ENCODE results near the gene RGMA. TPM values are rescaled to one million over a fixed set of nuclear protein-coding genes. Genes with fewer than 3 reads are reported as not detected.

The RGMA gene
- total RNA-seq, 1 experiment from 2014 or later, result 41.4 TPM

DNA sequence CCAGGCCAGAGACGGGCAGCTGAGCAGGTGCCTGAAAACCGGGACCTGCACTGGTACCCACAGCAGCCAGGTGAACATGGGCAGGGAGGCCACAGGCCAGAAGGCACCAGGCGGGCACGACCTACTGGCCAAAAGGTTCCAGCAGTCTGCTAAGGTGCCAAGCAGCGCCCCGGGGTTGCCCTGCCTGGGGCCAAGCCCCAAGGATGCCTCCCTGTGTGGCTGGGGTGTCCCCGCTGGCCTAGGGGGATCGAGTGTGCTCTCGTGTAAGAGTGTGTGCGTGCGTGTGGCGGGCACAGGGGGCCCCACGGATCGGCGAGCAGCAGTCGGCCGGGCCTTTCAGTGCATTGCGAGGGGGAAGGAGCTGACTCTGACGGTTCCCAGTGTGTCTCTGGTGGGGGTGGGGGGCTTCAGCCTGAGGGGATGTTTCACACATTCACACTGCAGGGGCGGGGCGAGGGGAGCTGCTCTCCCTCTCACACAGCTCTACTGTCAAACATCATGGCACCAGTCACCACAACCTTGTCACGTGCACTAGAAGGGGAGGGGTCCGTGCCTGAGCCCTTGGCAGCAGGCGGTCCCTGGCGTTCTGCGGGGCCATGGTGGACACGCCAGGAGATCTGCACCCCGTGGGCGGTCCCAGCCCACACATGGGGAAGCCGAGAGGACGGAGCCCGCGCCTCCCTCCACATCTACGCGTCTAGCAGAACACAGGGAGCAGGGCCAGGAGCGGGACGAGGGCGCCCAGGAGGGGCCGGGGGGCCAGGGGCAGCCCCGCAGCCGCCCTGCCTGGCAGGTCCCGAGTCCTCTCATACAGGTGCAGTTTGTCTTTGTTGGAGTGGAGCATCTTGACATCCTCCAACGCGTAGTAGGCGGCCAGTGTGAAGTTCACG lies 44.5 kb downstream of the RGMA start:
- H2BK20ac ChIP-seq (ENCODE audit: low read depth, low read length, poor library complexity, severe bottlenecking), result no peak overlapping the region
- TF ChIP-seq, protein P1, sequence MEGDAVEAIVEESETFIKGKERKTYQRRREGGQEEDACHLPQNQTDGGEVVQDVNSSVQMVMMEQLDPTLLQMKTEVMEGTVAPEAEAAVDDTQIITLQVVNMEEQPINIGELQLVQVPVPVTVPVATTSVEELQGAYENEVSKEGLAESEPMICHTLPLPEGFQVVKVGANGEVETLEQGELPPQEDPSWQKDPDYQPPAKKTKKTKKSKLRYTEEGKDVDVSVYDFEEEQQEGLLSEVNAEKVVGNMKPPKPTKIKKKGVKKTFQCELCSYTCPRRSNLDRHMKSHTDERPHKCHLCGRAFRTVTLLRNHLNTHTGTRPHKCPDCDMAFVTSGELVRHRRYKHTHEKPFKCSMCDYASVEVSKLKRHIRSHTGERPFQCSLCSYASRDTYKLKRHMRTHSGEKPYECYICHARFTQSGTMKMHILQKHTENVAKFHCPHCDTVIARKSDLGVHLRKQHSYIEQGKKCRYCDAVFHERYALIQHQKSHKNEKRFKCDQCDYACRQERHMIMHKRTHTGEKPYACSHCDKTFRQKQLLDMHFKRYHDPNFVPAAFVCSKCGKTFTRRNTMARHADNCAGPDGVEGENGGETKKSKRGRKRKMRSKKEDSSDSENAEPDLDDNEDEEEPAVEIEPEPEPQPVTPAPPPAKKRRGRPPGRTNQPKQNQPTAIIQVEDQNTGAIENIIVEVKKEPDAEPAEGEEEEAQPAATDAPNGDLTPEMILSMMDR (conservative IDR thresholded peaks at IDR 0.05), result no peak
- Mint-ChIP-seq H3K27me3 (ENCODE audit: low read depth) (no peaks in the 10 kb centered on the region), H3K4me1 (peaks cover 8 to 12% of the 10 kb centered on the region in 2 experiments), H3K27ac (peak overlapping the region in 2 of 3 experiments; percentile 73 to 81; a peak in 4 of 7 replicates), H3K9me3 (peaks cover 13 to 14% of the 10 kb centered on the region in 2 experiments), H3K4me3 (no peak overlapping the region), H3K36me3 (ENCODE audit: insufficient read depth in 1 of 3, low read depth in 3 of 3) (peaks cover 54 to 83% (median 73%) of the 10 kb centered on the region in 3 experiments)
- H4K8ac ChIP-seq (replicated peaks; ENCODE audit: insufficient read length, low read depth, low read length), result no peak overlapping the region
- no peak overlapping the region for H2AK5ac ChIP-seq (ENCODE audit: insufficient read length, low read length)
- no peak overlapping the region for H4K5ac ChIP-seq (ENCODE audit: insufficient read length, low read depth, low read length)
- no peaks in the 10 kb centered on the region for H3K79me1 ChIP-seq (ENCODE audit: insufficient read depth, low read depth, low read length, poor library complexity, severe bottlenecking)
- no peak overlapping the region for H2BK12ac ChIP-seq (ENCODE audit: insufficient read length, low read depth, low read length)
- H3K18ac ChIP-seq (ENCODE audit: insufficient read length, low read depth, low read length), result no peak overlapping the region
- H3K23ac ChIP-seq (ENCODE audit: insufficient read length, low read depth, low read length), result no peak overlapping the region
- no peak overlapping the region for H3K4ac ChIP-seq (ENCODE audit: low read depth, low read length)
- H2BK120ac ChIP-seq (ENCODE audit: low read depth, low read length, poor library complexity, severe bottlenecking), result no peak overlapping the region
- no peaks in the 10 kb centered on the region for H3K4me1 ChIP-seq (ENCODE audit: insufficient read depth, low read length)
- H2AFZ ChIP-seq (ENCODE audit: low read length), result no peak overlapping the region
- H4K20me1 ChIP-seq (ENCODE audit: control insufficient read depth, insufficient read depth, insufficient read length), result peaks cover 2% of the 10 kb centered on the region
- no peak overlapping the region for H2BK15ac ChIP-seq (ENCODE audit: low read depth, low read length)
- no peak overlapping the region for H3K9ac ChIP-seq (ENCODE audit: extremely low read depth, insufficient read length, low read length)
- WGBS (ENCODE audit: extremely low coverage, insufficient read length, low lambda C conversion rate), result no CpG with 5 or more reads among the region's 46 CpGs
- no peaks in the 10 kb centered on the region for H3K27me3 ChIP-seq (ENCODE audit: insufficient read depth, low read length)
- no peak overlapping the region for H3K27ac ChIP-seq (ENCODE audit: insufficient read length, low read depth, low read length)
- no peak overlapping the region for H3T11ph ChIP-seq (ENCODE audit: low read length)
- H3K4me2 ChIP-seq (ENCODE audit: insufficient read depth, insufficient read length, low read length), result no peak overlapping the region
- no peak overlapping the region for H2BK5ac ChIP-seq (ENCODE audit: insufficient read length, low read length)
- no peaks in the 10 kb centered on the region for H3K23me2 ChIP-seq (ENCODE audit: insufficient read length, low read depth, low read length, poor library complexity, severe bottlenecking)
- DNase-seq, result no peak
- no peak overlapping the region for H3K56ac ChIP-seq (ENCODE audit: insufficient read length, low read depth, low read length)
- H3K79me2 ChIP-seq (ENCODE audit: insufficient read depth, low read length), result no peaks in the 10 kb centered on the region
- H4K91ac ChIP-seq (ENCODE audit: insufficient read length, low read depth, low read length), result no peak overlapping the region
- no peak overlapping the region for H3K14ac ChIP-seq (ENCODE audit: insufficient read depth, low read length)
- H3K9me3 ChIP-seq (ENCODE audit: control insufficient read depth, low read depth, low read length), result peaks cover 7% of the 10 kb centered on the region

Data from H9 (cell line).